ENCODE measurements around the gene CADPS2.

GRCh38 chr7:122628651-122629411 lies 257.4 kb downstream of the CADPS2 start:
- TF ChIP-seq CTCF (IDR thresholded peaks at IDR 0.05) (no peak), EZH2 (IDR thresholded peaks at IDR 0.05; ENCODE audit: borderline replicate concordance, insufficient read depth, low read depth, low read length, poor library complexity, severe bottlenecking) (no peak)
